GM12878 (cell line): ENCODE data around the gene RBBP5.

Source experiments
- SUZ12 ChIP-seq: fragments of 200-600 bp; sonication (generic); IDR thresholded peaks from one replicate; pipeline ENCODE4 v1.6.1; 2018; ENCODE audit warnings: antibody characterized with exemption, mild to moderate bottlenecking; ENCODE audit not compliant: unreplicated experiment
- TF ChIP-seq, protein P1 (sequence below), 3 experiments: IDR thresholded peaks in 2 of 3; conservative IDR thresholded peaks in 1 of 3; 2 replicates each; pipeline ENCODE4 v1.5.1; 2011; ENCODE audit warnings: low read depth in 3 of 3, low read length in 3 of 3, mild to moderate bottlenecking in 3 of 3, control low read depth in 2 of 3, moderate library complexity in 2 of 3, inconsistent platforms in 1 of 3, mixed read lengths in 1 of 3; ENCODE audit not compliant: control insufficient read depth in 2 of 3, insufficient read depth in 1 of 3; ENCODE audit errors: extremely low read depth in 1 of 3

DNA sequence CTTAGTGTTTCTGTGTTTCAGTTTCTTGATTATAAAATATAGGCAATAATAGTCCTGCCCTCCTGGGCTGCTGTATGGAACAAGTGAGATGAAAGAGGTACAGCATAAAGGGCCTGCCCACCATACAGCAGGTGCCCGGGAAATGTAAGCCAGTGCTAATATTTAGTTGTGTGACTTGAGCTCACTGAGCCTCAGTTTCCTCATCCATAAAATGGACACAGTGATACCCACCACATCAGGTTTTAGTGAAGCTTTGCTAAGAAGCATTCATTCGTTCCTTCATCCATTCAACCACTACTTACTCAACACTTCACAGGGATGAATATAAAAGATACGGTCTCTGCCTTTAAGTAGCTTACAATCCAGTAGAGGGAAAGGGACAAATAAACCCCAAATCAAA is 58.9 kb downstream of the RBBP5 start:
- no peak for TF ChIP-seq SUZ12
- TF ChIP-seq, protein P1, sequence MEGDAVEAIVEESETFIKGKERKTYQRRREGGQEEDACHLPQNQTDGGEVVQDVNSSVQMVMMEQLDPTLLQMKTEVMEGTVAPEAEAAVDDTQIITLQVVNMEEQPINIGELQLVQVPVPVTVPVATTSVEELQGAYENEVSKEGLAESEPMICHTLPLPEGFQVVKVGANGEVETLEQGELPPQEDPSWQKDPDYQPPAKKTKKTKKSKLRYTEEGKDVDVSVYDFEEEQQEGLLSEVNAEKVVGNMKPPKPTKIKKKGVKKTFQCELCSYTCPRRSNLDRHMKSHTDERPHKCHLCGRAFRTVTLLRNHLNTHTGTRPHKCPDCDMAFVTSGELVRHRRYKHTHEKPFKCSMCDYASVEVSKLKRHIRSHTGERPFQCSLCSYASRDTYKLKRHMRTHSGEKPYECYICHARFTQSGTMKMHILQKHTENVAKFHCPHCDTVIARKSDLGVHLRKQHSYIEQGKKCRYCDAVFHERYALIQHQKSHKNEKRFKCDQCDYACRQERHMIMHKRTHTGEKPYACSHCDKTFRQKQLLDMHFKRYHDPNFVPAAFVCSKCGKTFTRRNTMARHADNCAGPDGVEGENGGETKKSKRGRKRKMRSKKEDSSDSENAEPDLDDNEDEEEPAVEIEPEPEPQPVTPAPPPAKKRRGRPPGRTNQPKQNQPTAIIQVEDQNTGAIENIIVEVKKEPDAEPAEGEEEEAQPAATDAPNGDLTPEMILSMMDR (IDR thresholded peaks at IDR 0.05 in 2 of 3, conservative IDR thresholded peaks at IDR 0.05 in 1 of 3; ENCODE audit: control insufficient read depth in 2 of 3, extremely low read depth in 1 of 3, insufficient read depth in 1 of 3, low read depth in 3 of 3, low read length in 3 of 3): no peak
